IMR-90 (cell line): ENCODE data around the gene CHRNB1. TPM values are rescaled to one million over a fixed set of nuclear protein-coding genes. Genes with fewer than 3 reads are reported as not detected.
A peak's percentile ranks its signal among the peaks of the same experiment; 100 is the strongest.

Experiments
- ATAC-seq: fragments of 200-7000 bp; cut with Tn5 transposase; 2 replicates; pipeline ENCODE4 v1.9.1; 2020; ENCODE audit warnings: low read depth, mild to moderate bottlenecking, moderate library complexity
- BruUV-seq: library from RNA; stranded (reverse); fragments of 400-500 nt; replicated peaks from 2 replicates; lab custom pipeline; 2021; lab: Mats Ljungman, UMichigan
- CTCF ChIA-PET: fragments of 300-600 bp; formaldehyde crosslinking; extraction: SDS; loops from one replicate; lab custom pipeline; 2021; ENCODE audit warnings: antibody characterized with exemption; lab: Yijun Ruan, JAX
- POLR2A ChIA-PET: fragments of 300-600 bp; sonication (Branson Sonifier 250); formaldehyde crosslinking; loops from one replicate; lab custom pipeline; 2022; ENCODE audit warnings: antibody characterized with exemption; ENCODE audit not compliant: unreplicated experiment; lab: Charles Lee
- DNase-seq: peaks from one replicate; pipeline ENCODE4 v3.0.0; 2013
- H2AFZ ChIP-seq: replicated peaks from 2 replicates; pipeline ENCODE3; 2013; ENCODE audit warnings: low read length, mild to moderate bottlenecking; ENCODE audit not compliant: poor library complexity
- H2AK5ac ChIP-seq: 2 replicates; pipeline ENCODE4 v1.6.1; 2013; ENCODE audit warnings: low read depth, low read length, inconsistent platforms
- H2AK9ac ChIP-seq: replicated peaks from 2 replicates; pipeline ENCODE3; 2013; ENCODE audit warnings: mild to moderate bottlenecking, low read depth, low read length, moderate library complexity; ENCODE audit not compliant: poor library complexity
- H2BK120ac ChIP-seq: 2 replicates; pipeline ENCODE4 v1.6.1; 2013; ENCODE audit warnings: low read depth, low read length, inconsistent platforms
- H2BK15ac ChIP-seq: 3 replicates; pipeline ENCODE4 v1.6.1; 2013; ENCODE audit warnings: low read depth, low read length, inconsistent platforms
- H2BK20ac ChIP-seq: 2 replicates; pipeline ENCODE4 v1.6.1; 2013; ENCODE audit warnings: low read depth, mild to moderate bottlenecking, inconsistent platforms, low read length, moderate library complexity
- H2BK5ac ChIP-seq: 2 replicates; pipeline ENCODE4 v1.6.1; 2013; ENCODE audit warnings: mild to moderate bottlenecking, low read depth, low read length, inconsistent platforms; ENCODE audit not compliant: poor library complexity, severe bottlenecking
- H3K14ac ChIP-seq: replicated peaks from 2 replicates; pipeline ENCODE4 v1.6.1; 2013; ENCODE audit warnings: low read depth, low read length, inconsistent platforms
- H3K18ac ChIP-seq: 2 replicates; pipeline ENCODE4 v1.6.1; 2013; ENCODE audit warnings: low read depth, low read length, control low read depth
- H3K23ac ChIP-seq: 2 replicates; pipeline ENCODE4 v1.6.1; 2013; ENCODE audit warnings: low read depth, low read length, inconsistent platforms
- H3K27ac ChIP-seq: 2 replicates; pipeline ENCODE4 v1.5.1; 2013; ENCODE audit warnings: mild to moderate bottlenecking, control low read depth, low read length; ENCODE audit not compliant: insufficient read depth
- H3K27me3 ChIP-seq: 2 replicates; pipeline ENCODE4 v1.6.1; 2013; ENCODE audit warnings: low read length; ENCODE audit not compliant: control insufficient read depth, insufficient read depth
- H3K36me3 ChIP-seq: 2 replicates; pipeline ENCODE4 v1.6.1; 2013; ENCODE audit warnings: low read length, mixed read lengths; ENCODE audit not compliant: control insufficient read depth, insufficient read depth
- H3K4ac ChIP-seq: 2 replicates; pipeline ENCODE4 v1.6.1; 2013; ENCODE audit warnings: low read depth, low read length, inconsistent platforms
- H3K4me1 ChIP-seq: 2 replicates; pipeline ENCODE4 v1.6.1; 2013; ENCODE audit warnings: low read length, mixed read lengths; ENCODE audit not compliant: control insufficient read depth, insufficient read depth
- H3K4me2 ChIP-seq: 2 replicates; pipeline ENCODE4 v1.6.1; 2013; ENCODE audit warnings: low read depth, mild to moderate bottlenecking, control low read depth, low read length, moderate library complexity
- H3K4me3 ChIP-seq: 2 replicates; pipeline ENCODE4 v1.5.1; 2013; ENCODE audit warnings: low read depth, mild to moderate bottlenecking, control low read depth, low read length, moderate library complexity; ENCODE audit not compliant: insufficient read depth
- H3K56ac ChIP-seq: 2 replicates; pipeline ENCODE4 v1.6.1; 2013; ENCODE audit warnings: low read length, inconsistent platforms; ENCODE audit not compliant: insufficient read depth; ENCODE audit errors: extremely low read depth
- H3K79me1 ChIP-seq, 2 experiments: 2 replicates each; pipeline ENCODE4 v1.6.1; 2013; ENCODE audit warnings: low read length in 2 of 2, inconsistent platforms in 1 of 2, low read depth in 1 of 2
- H3K9ac ChIP-seq: 2 replicates; pipeline ENCODE4 v1.6.1; 2013; ENCODE audit warnings: low read depth, low read length, control low read depth
- H3K9me1 ChIP-seq: 2 replicates; pipeline ENCODE4 v1.6.1; 2013; ENCODE audit warnings: low read length, inconsistent platforms; ENCODE audit not compliant: insufficient read depth
- H3K9me3 ChIP-seq: 2 replicates; pipeline ENCODE4 v1.6.1; 2013; ENCODE audit warnings: low read length; ENCODE audit not compliant: control insufficient read depth, insufficient read depth
- H4K20me1 ChIP-seq: 2 replicates; pipeline ENCODE4 v1.6.1; 2013; ENCODE audit warnings: low read length, inconsistent platforms; ENCODE audit not compliant: insufficient read depth
- H4K5ac ChIP-seq: 2 replicates; pipeline ENCODE4 v1.6.1; 2013; ENCODE audit warnings: mild to moderate bottlenecking, low read depth, low read length, control low read depth
- H4K8ac ChIP-seq, 2 experiments: 2 replicates each; pipeline ENCODE4 v1.6.1; 2013; ENCODE audit warnings: low read depth in 2 of 2, low read length in 2 of 2, control low read depth in 1 of 2, inconsistent platforms in 1 of 2
- H4K91ac ChIP-seq: 2 replicates; pipeline ENCODE4 v1.6.1; 2013; ENCODE audit warnings: low read depth, low read length, inconsistent platforms; ENCODE audit not compliant: insufficient read depth
- CEBPB ChIP-seq: IDR thresholded peaks from 2 replicates; pipeline ENCODE4 v1.6.1; 2012; ENCODE audit warnings: low read depth, low read length, improper control_type of control experiment
- MAZ ChIP-seq: IDR thresholded peaks from 2 replicates; pipeline ENCODE4 v1.6.1; 2012; ENCODE audit warnings: low read depth, mild to moderate bottlenecking, low read length, improper control_type of control experiment, moderate library complexity, borderline replicate concordance
- POLR2A ChIP-seq: IDR thresholded peaks from 2 replicates; pipeline ENCODE4 v1.6.1; 2012; ENCODE audit warnings: mild to moderate bottlenecking, low read depth, low read length
- WGBS, 2 experiments: methylation state at CpG; one replicate each; pipeline versions ENCODE4 v1.1.5 to v1.1.7; 2013; ENCODE audit warnings: missing lambda C conversion rate in 2 of 2; ENCODE audit not compliant: insufficient read length in 1 of 2; ENCODE audit errors: extremely low coverage in 2 of 2; 5-methylcytosine and 5-hydroxymethylcytosine counted together
- dilution Hi-C: fragments of 300-500 bp; cut with HindIII; formaldehyde crosslinking; loops from one replicate; pipeline ENCODE4 v1.14.3; 2018; ENCODE audit warnings: low sequenced_read_pairs; ENCODE audit not compliant: unreplicated experiment
- in situ Hi-C: fragments of 300-500 bp; cut with MboI; formaldehyde crosslinking; loops from 3 replicates; pipeline ENCODE4 v1.14.3; 2019; ENCODE audit warnings: low sequenced_read_pairs, inconsistent platforms, mixed read lengths
- intact Hi-C: fragments of 100-400 bp; cut with micrococcal nuclease; formaldehyde crosslinking; loops from 2 replicates; pipeline ENCODE4 v1.10.0; 2022
- polyA plus RNA-seq, 3 experiments: library from polyadenylated mRNA; depleted of rRNA; stranded (reverse); fragments of >200 nt; gene quantifications; 2 replicates each; pipeline ENCODE4 v1.2.3, GENCODE V29; 2012; ENCODE audit warnings: low replicate concordance in 1 of 3
- total RNA-seq: library from RNA; depleted of rRNA; stranded (reverse); fragments of >200 nt; gene quantifications from 2 replicates; pipeline ENCODE4 v1.2.3, GENCODE V29; 2012

CHRNB1 gene
- total and polyA plus RNA-seq, 2 of the 4 experiments (the other 2 are of a cell fraction), result 4.3 to 6.0 TPM

GRCh38 chr17:7404737-7405349, 40.0 kb upstream of the CHRNB1 start:
- intact Hi-C loops, result loop anchor here (1.0 to 2.0 kb wide), 4 partner anchors 32 to 156 kb away; partner anchors contain the start of genes POLR2A and SENP3
- H3K56ac ChIP-seq, result peak overlapping the region; percentile 64
- 0 out of 2 replicates have a peak, but pooled peaks cover 2% of the 10 kb centered on the region for H3K9me1 ChIP-seq
- H2BK5ac ChIP-seq, result peak overlapping the region; percentile 72
- peak overlapping the region; percentile 73 for H3K27ac ChIP-seq
- no peak for DNase-seq
- peaks cover 14% of the 10 kb centered on the region for H3K36me3 ChIP-seq
- no peak overlapping the region for H2BK15ac ChIP-seq
- H3K14ac ChIP-seq, result peak overlapping the region; percentile 94
- TF ChIP-seq MAZ, result 0 out of 2 replicates have a peak, but pooled peaks have one; percentile 47
- no peak for TF ChIP-seq CEBPB
- TF ChIP-seq POLR2A, result peak; percentile 86
- dilution Hi-C loops, result no loop called here
- H2AK9ac ChIP-seq, result peak overlapping the region; percentile 100
- H4K5ac ChIP-seq, result no peak overlapping the region
- 0 out of 2 replicates have a peak overlapping the region, but pooled peaks have one; percentile 49 for H2AK5ac ChIP-seq
- peak overlapping the region; percentile 70; the same call in 1 of the 2 replicates for H3K18ac ChIP-seq
- peaks cover 9% of the 10 kb centered on the region for H3K4me1 ChIP-seq
- peak overlapping the region; percentile 94 for H2AFZ ChIP-seq
- peaks cover 11 to 54% of the 10 kb centered on the region in 2 experiments for H3K79me1 ChIP-seq
- H2BK20ac ChIP-seq, result no peak overlapping the region
- H3K4me3 ChIP-seq, result peak overlapping the region; percentile 94
- peaks cover 7% of the 10 kb centered on the region for H4K20me1 ChIP-seq
- H2BK120ac ChIP-seq, result peak overlapping the region; percentile 60
- H3K27me3 ChIP-seq, result no peaks in the 10 kb centered on the region
- peak overlapping the region; percentile 38; the same call in 1 of the 2 replicates for H4K91ac ChIP-seq
- H3K9me3 ChIP-seq, result no peaks in the 10 kb centered on the region
- WGBS, 2 experiments, result 0% methylated on average over 24 of the region's 65 CpGs; no CpG with 5 or more reads in 1 of the 2 experiments
- TSS peak; percentile 77 for BruUV-seq
- ATAC-seq, result peak; percentile 40
- peak overlapping the region; percentile 15 to 53; a peak in 3 of 4 replicates for H4K8ac ChIP-seq
- H3K9ac ChIP-seq, result peak overlapping the region; percentile 90
- peak overlapping the region; percentile 89 for H3K4me2 ChIP-seq
- ChIA-PET POLR2A (interaction anchor here (0.8 kb wide), 1 partner anchor 16 kb away, joined by 3 read pairs; no protein-coding TSS in a partner anchor), CTCF (no interaction called here)
- peak overlapping the region; percentile 97 for H3K23ac ChIP-seq
- in situ Hi-C loops, result no loop called here
- H3K4ac ChIP-seq, result peak overlapping the region; percentile 86
